Mammary epithelial cell (primary cell): Measurements from ENCODE around the gene SPTB.

Source experiments
- EZH2 ChIP-seq: IDR thresholded peaks from 2 replicates; pipeline ENCODE4 v1.6.1; 2012; ENCODE audit warnings: low read length, inconsistent platforms, borderline replicate concordance
- TF ChIP-seq, protein P1 (sequence below), 2 donors: IDR thresholded peaks in 1 of 2; conservative IDR thresholded peaks in 1 of 2; 2 replicates each; pipeline ENCODE4 v1.5.1; 2011 to 2012; ENCODE audit warnings: inconsistent platforms in 2 of 2, low read length in 2 of 2, mild to moderate bottlenecking in 2 of 2, control low read depth in 1 of 2, low read depth in 1 of 2; ENCODE audit not compliant: insufficient read depth in 1 of 2; ENCODE audit errors: extremely low read depth in 1 of 2

DNA sequence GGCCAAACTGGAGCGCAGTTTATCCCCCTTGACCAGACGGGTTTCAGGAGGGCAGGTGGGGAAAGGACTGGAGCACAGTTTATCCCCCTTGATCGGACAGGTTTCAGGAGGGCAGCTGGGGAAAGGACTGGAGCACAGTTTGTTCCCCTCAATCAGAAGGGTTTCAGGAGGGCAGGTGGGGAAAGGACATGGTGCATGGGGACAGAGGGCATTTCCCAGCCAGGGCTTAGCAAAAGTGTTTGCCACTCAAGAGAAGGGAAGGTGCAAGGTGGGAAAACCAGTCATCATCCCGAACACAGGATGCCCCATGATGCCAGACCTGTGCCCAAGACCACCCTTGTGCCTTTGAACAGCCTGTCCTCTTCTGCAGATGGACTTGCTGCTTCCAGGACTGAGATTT, 54.7 kb downstream of the SPTB start:
- no peak for TF ChIP-seq EZH2
- TF ChIP-seq, protein P1, sequence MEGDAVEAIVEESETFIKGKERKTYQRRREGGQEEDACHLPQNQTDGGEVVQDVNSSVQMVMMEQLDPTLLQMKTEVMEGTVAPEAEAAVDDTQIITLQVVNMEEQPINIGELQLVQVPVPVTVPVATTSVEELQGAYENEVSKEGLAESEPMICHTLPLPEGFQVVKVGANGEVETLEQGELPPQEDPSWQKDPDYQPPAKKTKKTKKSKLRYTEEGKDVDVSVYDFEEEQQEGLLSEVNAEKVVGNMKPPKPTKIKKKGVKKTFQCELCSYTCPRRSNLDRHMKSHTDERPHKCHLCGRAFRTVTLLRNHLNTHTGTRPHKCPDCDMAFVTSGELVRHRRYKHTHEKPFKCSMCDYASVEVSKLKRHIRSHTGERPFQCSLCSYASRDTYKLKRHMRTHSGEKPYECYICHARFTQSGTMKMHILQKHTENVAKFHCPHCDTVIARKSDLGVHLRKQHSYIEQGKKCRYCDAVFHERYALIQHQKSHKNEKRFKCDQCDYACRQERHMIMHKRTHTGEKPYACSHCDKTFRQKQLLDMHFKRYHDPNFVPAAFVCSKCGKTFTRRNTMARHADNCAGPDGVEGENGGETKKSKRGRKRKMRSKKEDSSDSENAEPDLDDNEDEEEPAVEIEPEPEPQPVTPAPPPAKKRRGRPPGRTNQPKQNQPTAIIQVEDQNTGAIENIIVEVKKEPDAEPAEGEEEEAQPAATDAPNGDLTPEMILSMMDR (conservative IDR thresholded peaks at IDR 0.05 in 1 of 2, IDR thresholded peaks at IDR 0.05 in 1 of 2; ENCODE audit: extremely low read depth in 1 of 2, insufficient read depth in 1 of 2, low read depth in 1 of 2, low read length in 2 of 2), result no peak
